Endothelial cell (in vitro differentiated cells): Measurements from ENCODE around the gene C3AR1. TPM values are rescaled to one million over a fixed set of nuclear protein-coding genes. Genes with fewer than 3 reads are reported as not detected.
"Not testable (repeated sequence)": the region's sequence is repeated elsewhere in the genome, so short reads cannot be mapped to it uniquely, and the experiment has no call there.

ENCODE experiments used
- DNase-seq: peaks from one replicate; pipeline ENCODE4 v3.0.0; 2021; ENCODE audit warnings: low spot score
- H3K27ac Mint-ChIP-seq: one replicate; pipeline ENCODE4 v1.8.0; 2021; ENCODE audit warnings: mixed read lengths, inconsistent platforms; ENCODE audit not compliant: unreplicated experiment
- H3K27me3 Mint-ChIP-seq: one replicate; pipeline ENCODE4 v1.8.0; 2021; ENCODE audit warnings: mild to moderate bottlenecking, moderate library complexity, mixed read lengths, inconsistent platforms; ENCODE audit not compliant: unreplicated experiment
- H3K36me3 Mint-ChIP-seq: one replicate; pipeline ENCODE4 v1.8.0; 2021; ENCODE audit warnings: mild to moderate bottlenecking, low read depth, mixed read lengths, inconsistent platforms; ENCODE audit not compliant: unreplicated experiment
- H3K4me1 Mint-ChIP-seq: one replicate; pipeline ENCODE4 v1.8.0; 2021; ENCODE audit warnings: mild to moderate bottlenecking, mixed read lengths, inconsistent platforms; ENCODE audit not compliant: unreplicated experiment
- H3K4me3 Mint-ChIP-seq: one replicate; pipeline ENCODE4 v1.8.0; 2021; ENCODE audit warnings: mild to moderate bottlenecking, mixed read lengths, inconsistent platforms; ENCODE audit not compliant: unreplicated experiment
- H3K9me3 Mint-ChIP-seq: one replicate; pipeline ENCODE4 v1.8.0; 2021; ENCODE audit warnings: mixed read lengths, inconsistent platforms; ENCODE audit not compliant: unreplicated experiment
- CTCF ChIP-seq: fragments of 200-600 bp; sonication (generic); IDR thresholded peaks from one replicate; pipeline ENCODE4 v1.5.0; 2021; ENCODE audit warnings: antibody characterized with exemption; ENCODE audit not compliant: unreplicated experiment
- total RNA-seq: library from RNA; stranded (reverse); fragmentation: NEBNext Ultra II Directional; extraction: Animal tissue kit (Norgen Biotek cat#: 25700); gene quantifications from one replicate; pipeline ENCODE4 v1.2.1, GENCODE V29; 2021; ENCODE audit not compliant: unreplicated experiment

Gene C3AR1
- total RNA-seq, 1 donor from 2014 or later: 0.49 TPM

- Mint-ChIP-seq H3K4me3 (no peak overlapping the region), H3K36me3 (peaks cover 44% of the 10 kb centered on the region), H3K27me3 (no peaks in the 10 kb centered on the region), H3K4me1 (no peaks in the 10 kb centered on the region), H3K27ac (no peak overlapping the region), H3K9me3 (no peaks in the 10 kb centered on the region)
- no peak for TF ChIP-seq CTCF
- DNase-seq: no peak
These were observed 27.1 kb upstream of the C3AR1 start for GRCh38 chr12:8093291-8093690.

GRCh38 chr12:8089716-8090115 lies 23.6 kb upstream of the C3AR1 start:
- no peak overlapping the region for H3K4me3 Mint-ChIP-seq
- DNase-seq: no peak
- H3K27ac Mint-ChIP-seq: no peak overlapping the region
- TF ChIP-seq CTCF: no peak
- no peaks in the 10 kb centered on the region for H3K4me1 Mint-ChIP-seq
- no peaks in the 10 kb centered on the region for H3K27me3 Mint-ChIP-seq
- H3K9me3 Mint-ChIP-seq: no peaks in the 10 kb centered on the region
- H3K36me3 Mint-ChIP-seq: peaks cover 28% of the 10 kb centered on the region

- not testable (repeated sequence) for DNase-seq, H3K27ac Mint-ChIP-seq, H3K9me3 Mint-ChIP-seq, H3K4me1 Mint-ChIP-seq, H3K4me3 Mint-ChIP-seq, H3K27me3 Mint-ChIP-seq
- H3K36me3 Mint-ChIP-seq: peaks cover 28% of the 10 kb centered on the region
These were observed 23.1 kb upstream of the C3AR1 start for GRCh38 chr12:8089277-8089676.

GRCh38 chr12:8088574-8088973 lies 22.4 kb upstream of the C3AR1 start:
- peaks cover 28% of the 10 kb centered on the region for H3K36me3 Mint-ChIP-seq
- H3K9me3 Mint-ChIP-seq: no peaks in the 10 kb centered on the region
- H3K4me1 Mint-ChIP-seq: peaks cover 3% of the 10 kb centered on the region
- TF ChIP-seq CTCF: no peak
- no peak overlapping the region for H3K27ac Mint-ChIP-seq
- no peak overlapping the region for H3K4me3 Mint-ChIP-seq
- DNase-seq: no peak
- H3K27me3 Mint-ChIP-seq: no peaks in the 10 kb centered on the region

- Mint-ChIP-seq H3K9me3 (no peaks in the 10 kb centered on the region), H3K36me3 (peaks cover 19% of the 10 kb centered on the region), H3K4me3 (no peak overlapping the region), H3K27me3 (peaks cover 2% of the 10 kb centered on the region), H3K4me1 (peaks cover 8% of the 10 kb centered on the region), H3K27ac (no peak overlapping the region)
- DNase-seq: no peak
- TF ChIP-seq CTCF: no peak
These were observed 21.5 kb upstream of the C3AR1 start for GRCh38 chr12:8087666-8088065.

GRCh38 chr12:8084351-8084750 lies 18.2 kb upstream of the C3AR1 start:
- not testable (repeated sequence) for H3K36me3 Mint-ChIP-seq, H3K27ac Mint-ChIP-seq, H3K27me3 Mint-ChIP-seq, H3K4me3 Mint-ChIP-seq, H3K9me3 Mint-ChIP-seq, DNase-seq
- peaks cover 16% of the 10 kb centered on the region for H3K4me1 Mint-ChIP-seq
